Endothelial cell of umbilical vein (primary cell): Measurements from ENCODE around the gene TEX47. TPM values are rescaled to one million over a fixed set of nuclear protein-coding genes. Genes with fewer than 3 reads are reported as not detected.

Source experiments
- BruUV-seq: library from RNA; stranded (reverse); fragments of 400-500 nt; replicated peaks from 2 replicates; lab custom pipeline; 2021; lab: Mats Ljungman, UMichigan
- CTCF ChIA-PET: fragments of 300-600, 350-600 bp; sonication (Branson Sonifier 250); formaldehyde crosslinking; loops from one replicate; lab custom pipeline; 2021; ENCODE audit warnings: antibody characterized with exemption, inconsistent platforms; lab: Charles Lee
- POLR2A ChIA-PET: fragments of 300-600, 350-600 bp; sonication (Branson Sonifier 250); formaldehyde crosslinking; loops from one replicate; lab custom pipeline; 2021; ENCODE audit warnings: antibody characterized with exemption, inconsistent platforms; lab: Charles Lee
- DNase-seq: peaks from one replicate; pipeline ENCODE4 v3.0.0-alpha.2; 2011; ENCODE audit warnings: low read depth, low spot score
- FAIRE-seq: peaks from 2 replicates; lab custom pipeline; 2011; peaks lifted over from hg19 to GRCh38; lab: Jason Lieb, UNC
- H2AFZ ChIP-seq: 2 replicates; pipeline ENCODE4 v1.6.0; 2012; ENCODE audit warnings: low read depth, low read length, control low read depth, inconsistent platforms
- H3K27ac ChIP-seq: 2 replicates; pipeline ENCODE4 v1.5.1; 2011; ENCODE audit warnings: low read depth, mild to moderate bottlenecking, control low read depth, low read length, moderate library complexity; ENCODE audit not compliant: insufficient read depth
- H3K27me3 ChIP-seq, 2 experiments: 2 replicates each; pipeline versions ENCODE4 v1.6.0 to v1.6.1; 2011; ENCODE audit warnings: low read length in 2 of 2, mixed read lengths in 1 of 2; ENCODE audit not compliant: control insufficient read depth in 2 of 2, insufficient read depth in 2 of 2
- H3K36me3 ChIP-seq, 2 experiments: 2 replicates in 1 of 2; 3 replicates in 1 of 2; pipeline ENCODE4 v1.5.1; 2011; ENCODE audit warnings: low read length in 2 of 2, mild to moderate bottlenecking in 1 of 2, moderate library complexity in 1 of 2; ENCODE audit not compliant: control insufficient read depth in 2 of 2, insufficient read depth in 2 of 2; ENCODE audit errors: extremely low read depth in 1 of 2
- H3K4me1 ChIP-seq: 3 replicates; pipeline ENCODE4 v1.5.1; 2011; ENCODE audit warnings: mild to moderate bottlenecking, low read length; ENCODE audit not compliant: control insufficient read depth, insufficient read depth; ENCODE audit errors: extremely low read depth
- H3K4me2 ChIP-seq: 2 replicates; pipeline ENCODE4 v1.6.1; 2011; ENCODE audit warnings: low read length, control low read depth, mixed read lengths; ENCODE audit not compliant: insufficient read depth
- H3K4me3 ChIP-seq, 3 experiments: fragments of 200-600 bp in 1 of 3; sonication (generic), shearing (Covaris generic) in 1 of 3; replicated peaks in 1 of 3; 2 replicates each; pipeline ENCODE4 v1.5.1; 2011 to 2016; ENCODE audit warnings: control low read depth in 3 of 3, low read length in 3 of 3, mild to moderate bottlenecking in 2 of 3, inconsistent platforms in 1 of 3, low read depth in 1 of 3, moderate library complexity in 1 of 3; ENCODE audit not compliant: insufficient read depth in 1 of 3
- H3K79me2 ChIP-seq: 2 replicates; pipeline ENCODE4 v1.6.0; 2012; ENCODE audit warnings: low read length, inconsistent platforms; ENCODE audit not compliant: control insufficient read depth, insufficient read depth
- H3K9ac ChIP-seq: replicated peaks from 2 replicates; pipeline ENCODE3; 2011; ENCODE audit warnings: low read length, control low read depth; ENCODE audit not compliant: insufficient read depth; ENCODE audit errors: extremely low read depth
- H3K9me1 ChIP-seq: replicated peaks from 3 replicates; pipeline ENCODE4 v1.6.0; 2011; ENCODE audit warnings: mild to moderate bottlenecking, low read length; ENCODE audit not compliant: control insufficient read depth, insufficient read depth; ENCODE audit errors: extremely low read depth
- H3K9me3 ChIP-seq: replicated peaks from 2 replicates; pipeline ENCODE4 v1.5.1; 2012; ENCODE audit warnings: low read length, inconsistent platforms; ENCODE audit not compliant: control insufficient read depth, insufficient read depth
- H4K20me1 ChIP-seq: replicated peaks from 2 replicates; pipeline ENCODE3; 2011; ENCODE audit warnings: mild to moderate bottlenecking, low read length; ENCODE audit not compliant: control insufficient read depth, insufficient read depth; ENCODE audit errors: extremely low read depth
- EZH2 ChIP-seq: IDR thresholded peaks from 2 replicates; pipeline ENCODE4 v1.6.1; 2012; ENCODE audit warnings: borderline replicate concordance, low read depth, mild to moderate bottlenecking, moderate library complexity, low read length, inconsistent platforms; ENCODE audit not compliant: severe bottlenecking
- FOS ChIP-seq: IDR thresholded peaks from 2 replicates; pipeline ENCODE4 v1.6.1; 2011; ENCODE audit warnings: mild to moderate bottlenecking, low read length, moderate library complexity, borderline replicate concordance; ENCODE audit not compliant: insufficient read depth
- GATA2 ChIP-seq: IDR thresholded peaks from 2 replicates; pipeline ENCODE4 v1.7.0; 2011; ENCODE audit warnings: low read depth, mild to moderate bottlenecking, moderate library complexity, mixed read lengths, low read length; ENCODE audit not compliant: insufficient read length, insufficient read depth
- JUN ChIP-seq: IDR thresholded peaks from 2 replicates; pipeline ENCODE4 v1.6.1; 2011; ENCODE audit warnings: borderline replicate concordance, low read depth; ENCODE audit not compliant: insufficient read length, insufficient read depth
- MYC ChIP-seq: IDR thresholded peaks from one replicate; pipeline ENCODE4 v1.6.1; 2011; ENCODE audit warnings: mild to moderate bottlenecking, low read depth, low read length
- POLR2A ChIP-seq: IDR thresholded peaks from 2 replicates; pipeline ENCODE4 v1.6.1; 2012; ENCODE audit warnings: low read depth, mild to moderate bottlenecking, control low read depth, low read length
- POLR2AphosphoS5 ChIP-seq: IDR thresholded peaks from 2 replicates; pipeline ENCODE4 v1.6.1; 2012; ENCODE audit warnings: low read depth, mild to moderate bottlenecking, control low read depth, low read length, moderate library complexity; ENCODE audit not compliant: insufficient read depth
- dilution Hi-C: fragments of 300-500 bp; cut with MboI; formaldehyde crosslinking; loops from one replicate; pipeline ENCODE4 v1.15.0; 2019; ENCODE audit warnings: low sequenced_read_pairs; ENCODE audit not compliant: extremely low pct_ligation_motif_present
- intact Hi-C: fragments of 100-400 bp; cut with micrococcal nuclease; formaldehyde crosslinking; loops from one replicate; pipeline ENCODE4 v1.10.0; 2022
- polyA plus RNA-seq, 4 experiments: library from polyadenylated mRNA; depleted of rRNA in 3 of 4; stranded (reverse) in 3 of 4; unstranded in 1 of 4; fragments of >200 nt; gene quantifications; 2 replicates each; pipeline versions ENCODE4 v1.2.1 to v1.2.3, GENCODE V29; 2011 to 2012; ENCODE audit warnings: missing spikeins in 1 of 4
- total RNA-seq: library from RNA; stranded (reverse); gene quantifications from 2 replicates; pipeline ENCODE4 v1.2.3, GENCODE V29; 2021
- TF ChIP-seq, protein P1 (sequence below), 2 donors: IDR thresholded peaks; 1 replicate in 1 of 2; 2 replicates in 1 of 2; pipeline ENCODE4 v1.5.1; 2011; ENCODE audit warnings: low read length in 2 of 2, mild to moderate bottlenecking in 2 of 2, moderate library complexity in 2 of 2, control low read depth in 1 of 2, inconsistent platforms in 1 of 2, low read depth in 1 of 2; ENCODE audit not compliant: insufficient read depth in 1 of 2; ENCODE audit errors: extremely low read depth in 1 of 2
- TF ChIP-seq, protein P2 (sequence below): IDR thresholded peaks from 2 replicates; pipeline ENCODE4 v1.6.1; 2011; ENCODE audit not compliant: insufficient read depth, insufficient read length

Gene TEX47
- total and polyA plus RNA-seq, 2 donors (not counting 3 experiments of a cell fraction or from before 2014, with no cell fraction given) = not detected

DNA sequence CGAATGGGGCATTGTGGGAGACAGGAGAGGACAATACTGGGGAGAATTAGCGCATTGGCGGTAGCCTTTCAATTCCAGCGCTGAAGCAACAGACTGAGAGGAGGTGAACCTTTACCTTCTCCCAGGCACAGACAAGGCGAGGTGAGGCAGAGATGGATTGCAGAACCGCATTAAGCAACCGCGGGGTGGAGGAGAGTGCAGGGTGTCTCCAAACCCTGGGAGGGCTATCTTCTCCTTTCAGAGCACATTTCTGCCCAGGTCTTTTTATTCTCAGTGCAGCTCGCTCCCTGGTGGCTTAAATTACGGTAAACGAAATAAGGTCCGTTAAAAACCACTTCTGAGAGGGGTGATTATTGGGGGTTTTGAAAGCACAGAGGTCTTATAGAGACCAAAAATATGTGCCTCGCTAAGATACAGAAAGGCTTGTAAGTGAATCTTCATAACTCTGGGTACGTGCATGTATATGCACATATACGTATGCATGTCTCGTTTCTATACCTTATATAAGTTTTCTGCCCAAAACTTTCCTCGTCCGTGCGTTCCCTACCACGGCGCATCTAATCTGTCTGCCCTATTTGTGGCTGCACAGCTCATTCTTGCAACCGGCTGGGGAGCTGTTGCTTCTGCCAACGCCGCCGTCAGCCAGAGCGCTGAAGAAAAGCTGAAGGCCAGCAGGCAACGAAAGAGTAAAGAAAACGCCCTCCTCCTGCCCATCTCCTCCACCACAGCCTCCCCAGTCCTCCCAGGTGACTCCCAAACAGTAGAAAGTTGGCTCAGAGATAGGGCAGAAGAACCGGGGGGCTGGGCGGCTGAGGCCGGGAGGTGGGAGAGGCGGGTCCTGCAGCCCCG, 36.9 kb downstream of the TEX47 start:
- no peak for FAIRE-seq
- intact Hi-C loops (no loop called here), dilution Hi-C loops (no loop called here)
- Histone ChIP-seq H3K79me2 (no peaks in the 10 kb centered on the region), H3K9me1 (no peaks in the 10 kb centered on the region), H3K9me3 (no peaks in the 10 kb centered on the region), H3K4me2 (peak overlapping the region; percentile 45), H3K4me1 (peaks cover 10% of the 10 kb centered on the region), H3K27me3 (peaks cover 25 to 64% of the 10 kb centered on the region in 2 experiments), H3K36me3 (no peaks in the 10 kb centered on the region), H2AFZ (peak overlapping the region; percentile 69), H4K20me1 (no peaks in the 10 kb centered on the region), H3K4me3 (peak overlapping the region; percentile 2 to 32 (median 32)), H3K27ac (no peak overlapping the region), H3K9ac (no peak overlapping the region)
- CTCF ChIA-PET = interaction anchor here (0.9 to 1.6 kb wide), 3 partner anchors 18 to 212 kb away, joined by 3 to 6 read pairs (median 4); no protein-coding TSS in a partner anchor
- DNase-seq = peak; percentile 34
- no peak for TF ChIP-seq MYC
- no peak for TF ChIP-seq GATA2
- TF ChIP-seq EZH2 = peak; percentile 61
- POLR2A ChIA-PET = no interaction called here
- BruUV-seq = no TSS peak

DNA sequence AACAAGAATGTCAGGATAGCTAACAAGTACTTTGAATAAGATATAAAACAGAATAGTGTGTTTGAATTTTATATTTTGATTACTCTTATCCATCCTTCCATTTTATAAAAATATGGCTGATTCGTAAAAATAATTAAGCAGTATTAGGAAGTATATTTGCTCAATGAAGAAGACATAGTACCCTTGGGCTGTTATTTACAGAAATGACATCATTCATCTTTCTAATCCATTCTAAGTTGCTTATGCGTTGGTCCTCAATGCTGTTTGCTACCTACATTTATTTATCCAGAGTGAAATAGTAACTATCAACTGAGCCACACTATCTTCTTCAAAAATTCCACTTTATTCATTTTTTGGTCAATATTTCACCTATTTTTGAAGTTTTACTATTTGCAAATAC, 38.2 kb downstream of the TEX47 start:
- dilution Hi-C loops = no loop called here
- no peaks in the 10 kb centered on the region for H3K9me1 ChIP-seq
- no peaks in the 10 kb centered on the region for H4K20me1 ChIP-seq
- DNase-seq (no peak), FAIRE-seq (no peak)
- no peak overlapping the region for H3K9ac ChIP-seq
- ChIA-PET POLR2A (no interaction called here), CTCF (interaction anchor here (1.6 kb wide), 1 partner anchor 211 kb away, joined by 6 read pairs; no protein-coding TSS in a partner anchor)
- no peaks in the 10 kb centered on the region for H3K9me3 ChIP-seq
- no peaks in the 10 kb centered on the region for H3K36me3 ChIP-seq
- H3K27ac ChIP-seq = no peak overlapping the region
- no peaks in the 10 kb centered on the region for H3K79me2 ChIP-seq
- H3K4me1 ChIP-seq = peaks cover 10% of the 10 kb centered on the region
- H2AFZ ChIP-seq = no peak overlapping the region
- intact Hi-C loops = no loop called here
- no TSS peak for BruUV-seq
- H3K27me3 ChIP-seq = peaks cover 25 to 62% of the 10 kb centered on the region in 2 experiments
- TF ChIP-seq, protein P1, sequence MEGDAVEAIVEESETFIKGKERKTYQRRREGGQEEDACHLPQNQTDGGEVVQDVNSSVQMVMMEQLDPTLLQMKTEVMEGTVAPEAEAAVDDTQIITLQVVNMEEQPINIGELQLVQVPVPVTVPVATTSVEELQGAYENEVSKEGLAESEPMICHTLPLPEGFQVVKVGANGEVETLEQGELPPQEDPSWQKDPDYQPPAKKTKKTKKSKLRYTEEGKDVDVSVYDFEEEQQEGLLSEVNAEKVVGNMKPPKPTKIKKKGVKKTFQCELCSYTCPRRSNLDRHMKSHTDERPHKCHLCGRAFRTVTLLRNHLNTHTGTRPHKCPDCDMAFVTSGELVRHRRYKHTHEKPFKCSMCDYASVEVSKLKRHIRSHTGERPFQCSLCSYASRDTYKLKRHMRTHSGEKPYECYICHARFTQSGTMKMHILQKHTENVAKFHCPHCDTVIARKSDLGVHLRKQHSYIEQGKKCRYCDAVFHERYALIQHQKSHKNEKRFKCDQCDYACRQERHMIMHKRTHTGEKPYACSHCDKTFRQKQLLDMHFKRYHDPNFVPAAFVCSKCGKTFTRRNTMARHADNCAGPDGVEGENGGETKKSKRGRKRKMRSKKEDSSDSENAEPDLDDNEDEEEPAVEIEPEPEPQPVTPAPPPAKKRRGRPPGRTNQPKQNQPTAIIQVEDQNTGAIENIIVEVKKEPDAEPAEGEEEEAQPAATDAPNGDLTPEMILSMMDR (IDR thresholded peaks at IDR 0.05; ENCODE audit: extremely low read depth in 1 of 2, insufficient read depth in 1 of 2, low read depth in 1 of 2, low read length in 2 of 2) = no peak
- TF ChIP-seq EZH2 = no peak
- TF ChIP-seq POLR2A = no peak
- no peak for TF ChIP-seq POLR2AphosphoS5
- TF ChIP-seq GATA2 = no peak
- no peak for TF ChIP-seq JUN
- TF ChIP-seq FOS = no peak
- TF ChIP-seq MYC = no peak
- TF ChIP-seq, protein P2, sequence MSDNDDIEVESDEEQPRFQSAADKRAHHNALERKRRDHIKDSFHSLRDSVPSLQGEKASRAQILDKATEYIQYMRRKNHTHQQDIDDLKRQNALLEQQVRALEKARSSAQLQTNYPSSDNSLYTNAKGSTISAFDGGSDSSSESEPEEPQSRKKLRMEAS = no peak
- H3K4me3 ChIP-seq = no peak overlapping the region
- H3K4me2 ChIP-seq = no peak overlapping the region
